Breast epithelium (tissue), 3 donors: ENCODE measurements around the gene REPS1.

Experiments
- POLR2A ChIP-seq: fragments of 450-650 bp; IDR thresholded peaks from one replicate; pipeline ENCODE4 v1.6.1; 2016; ENCODE audit warnings: antibody characterized with exemption, mild to moderate bottlenecking, moderate library complexity
- POLR2AphosphoS5 ChIP-seq, 3 donors: sonication (generic); formaldehyde crosslinking; IDR thresholded peaks; one replicate each; pipeline ENCODE4 v1.6.1; 2017; ENCODE audit warnings: antibody characterized with exemption in 3 of 3
- TF ChIP-seq, protein P1 (sequence below), 3 donors: fragments of 450-650 bp; IDR thresholded peaks; one replicate each; pipeline ENCODE4 v1.5.1; 2016 to 2017; ENCODE audit warnings: antibody characterized with exemption in 3 of 3, mild to moderate bottlenecking in 3 of 3, moderate library complexity in 3 of 3

GRCh38 chr6:138897031-138897430 is 91.0 kb downstream of the REPS1 start:
- TF ChIP-seq POLR2A = no peak
- TF ChIP-seq, protein P1, sequence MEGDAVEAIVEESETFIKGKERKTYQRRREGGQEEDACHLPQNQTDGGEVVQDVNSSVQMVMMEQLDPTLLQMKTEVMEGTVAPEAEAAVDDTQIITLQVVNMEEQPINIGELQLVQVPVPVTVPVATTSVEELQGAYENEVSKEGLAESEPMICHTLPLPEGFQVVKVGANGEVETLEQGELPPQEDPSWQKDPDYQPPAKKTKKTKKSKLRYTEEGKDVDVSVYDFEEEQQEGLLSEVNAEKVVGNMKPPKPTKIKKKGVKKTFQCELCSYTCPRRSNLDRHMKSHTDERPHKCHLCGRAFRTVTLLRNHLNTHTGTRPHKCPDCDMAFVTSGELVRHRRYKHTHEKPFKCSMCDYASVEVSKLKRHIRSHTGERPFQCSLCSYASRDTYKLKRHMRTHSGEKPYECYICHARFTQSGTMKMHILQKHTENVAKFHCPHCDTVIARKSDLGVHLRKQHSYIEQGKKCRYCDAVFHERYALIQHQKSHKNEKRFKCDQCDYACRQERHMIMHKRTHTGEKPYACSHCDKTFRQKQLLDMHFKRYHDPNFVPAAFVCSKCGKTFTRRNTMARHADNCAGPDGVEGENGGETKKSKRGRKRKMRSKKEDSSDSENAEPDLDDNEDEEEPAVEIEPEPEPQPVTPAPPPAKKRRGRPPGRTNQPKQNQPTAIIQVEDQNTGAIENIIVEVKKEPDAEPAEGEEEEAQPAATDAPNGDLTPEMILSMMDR (IDR thresholded peaks at IDR 0.05) = no peak
- TF ChIP-seq POLR2AphosphoS5 (IDR thresholded peaks at IDR 0.05) = no peak
